ENCODE data around the gene CAMK4.

Gene CAMK4

DNA sequence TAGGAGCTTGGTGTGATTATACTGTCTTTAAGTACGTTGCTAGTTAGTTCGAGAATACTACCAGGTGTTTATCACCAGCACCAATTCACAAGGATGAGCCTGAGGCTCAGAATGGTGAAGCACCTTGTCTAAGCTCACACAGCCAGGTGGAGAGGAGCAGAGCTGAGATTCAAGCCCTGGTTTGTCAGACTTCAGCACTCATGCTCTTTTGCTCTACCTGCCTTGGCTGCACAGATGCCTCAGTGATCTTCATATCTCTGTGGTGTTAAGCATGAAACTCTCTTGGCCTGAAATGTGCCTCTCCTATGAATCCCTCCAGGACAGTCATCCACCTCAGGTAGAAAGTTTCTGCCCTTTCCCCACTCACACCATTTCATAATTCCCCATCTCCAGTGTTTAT, 12.2 kb downstream of the CAMK4 start:
- TF ChIP-seq, protein P1, sequence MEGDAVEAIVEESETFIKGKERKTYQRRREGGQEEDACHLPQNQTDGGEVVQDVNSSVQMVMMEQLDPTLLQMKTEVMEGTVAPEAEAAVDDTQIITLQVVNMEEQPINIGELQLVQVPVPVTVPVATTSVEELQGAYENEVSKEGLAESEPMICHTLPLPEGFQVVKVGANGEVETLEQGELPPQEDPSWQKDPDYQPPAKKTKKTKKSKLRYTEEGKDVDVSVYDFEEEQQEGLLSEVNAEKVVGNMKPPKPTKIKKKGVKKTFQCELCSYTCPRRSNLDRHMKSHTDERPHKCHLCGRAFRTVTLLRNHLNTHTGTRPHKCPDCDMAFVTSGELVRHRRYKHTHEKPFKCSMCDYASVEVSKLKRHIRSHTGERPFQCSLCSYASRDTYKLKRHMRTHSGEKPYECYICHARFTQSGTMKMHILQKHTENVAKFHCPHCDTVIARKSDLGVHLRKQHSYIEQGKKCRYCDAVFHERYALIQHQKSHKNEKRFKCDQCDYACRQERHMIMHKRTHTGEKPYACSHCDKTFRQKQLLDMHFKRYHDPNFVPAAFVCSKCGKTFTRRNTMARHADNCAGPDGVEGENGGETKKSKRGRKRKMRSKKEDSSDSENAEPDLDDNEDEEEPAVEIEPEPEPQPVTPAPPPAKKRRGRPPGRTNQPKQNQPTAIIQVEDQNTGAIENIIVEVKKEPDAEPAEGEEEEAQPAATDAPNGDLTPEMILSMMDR (IDR thresholded peaks at IDR 0.05; ENCODE audit: low read depth, low read length), result no peak
- Histone ChIP-seq H3K4me1 (peaks cover 19% of the 10 kb centered on the region), H3K36me3 (peaks cover 29% of the 10 kb centered on the region), H3K9me3 (no peaks in the 10 kb centered on the region), H3K4me3 (ENCODE audit: low read depth, low read length) (no peak overlapping the region), H3K27me3 (no peaks in the 10 kb centered on the region)
- no peak for DNase-seq

DNA sequence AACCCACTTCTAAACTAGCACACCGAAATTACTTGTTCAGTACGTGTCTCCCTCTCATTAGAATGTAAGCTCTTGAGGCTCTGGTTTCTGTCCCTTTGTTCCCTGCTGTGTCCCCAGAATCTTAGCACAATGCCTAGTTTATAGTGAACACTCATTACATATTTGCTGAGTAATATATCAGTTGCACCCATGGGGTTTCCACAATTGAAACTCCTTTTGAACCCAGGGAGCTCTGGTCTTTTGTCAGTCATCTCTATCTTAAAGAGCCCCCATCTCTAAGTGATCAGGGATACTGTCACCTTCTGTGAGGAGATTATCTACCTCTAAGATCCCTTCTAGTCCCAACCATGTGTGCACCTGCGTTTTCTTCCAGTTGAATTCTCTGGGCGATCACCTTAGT, 12.8 kb downstream of the CAMK4 start:
- DNase-seq, result no peak
- H3K4me1 ChIP-seq, result peaks cover 19% of the 10 kb centered on the region
- peaks cover 33% of the 10 kb centered on the region for H3K36me3 ChIP-seq
- TF ChIP-seq, protein P1 (IDR thresholded peaks at IDR 0.05; ENCODE audit: low read depth, low read length), result no peak
- no peak overlapping the region for H3K4me3 ChIP-seq (ENCODE audit: low read depth, low read length)
- no peaks in the 10 kb centered on the region for H3K27me3 ChIP-seq
- H3K9me3 ChIP-seq, result no peaks in the 10 kb centered on the region

DNA sequence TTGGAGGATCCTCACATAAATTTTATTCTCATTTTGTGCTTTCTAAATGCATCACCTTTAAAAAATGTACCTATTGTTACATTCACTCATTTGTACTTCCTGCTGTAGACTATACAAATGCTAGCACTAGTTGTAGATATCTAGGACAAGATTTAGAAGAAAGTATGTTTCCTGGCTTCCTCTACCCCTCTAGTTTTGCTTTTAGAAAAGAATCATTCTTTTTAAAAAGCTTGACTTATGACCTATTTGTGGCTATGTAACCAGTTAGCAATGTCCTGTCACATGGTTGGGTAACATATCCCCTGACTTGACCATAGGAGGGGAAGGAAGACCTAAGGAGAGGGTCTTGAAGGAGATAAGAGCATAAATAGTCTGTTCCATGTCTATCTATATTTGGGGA, 13.3 kb downstream of the CAMK4 start:
- TF ChIP-seq, protein P1 (IDR thresholded peaks at IDR 0.05; ENCODE audit: low read depth, low read length), result no peak
- no peak for DNase-seq
- H3K9me3 ChIP-seq, result no peaks in the 10 kb centered on the region
- H3K4me3 ChIP-seq (ENCODE audit: low read depth, low read length), result no peak overlapping the region
- no peaks in the 10 kb centered on the region for H3K27me3 ChIP-seq
- peaks cover 38% of the 10 kb centered on the region for H3K36me3 ChIP-seq
- peaks cover 21% of the 10 kb centered on the region for H3K4me1 ChIP-seq

DNA sequence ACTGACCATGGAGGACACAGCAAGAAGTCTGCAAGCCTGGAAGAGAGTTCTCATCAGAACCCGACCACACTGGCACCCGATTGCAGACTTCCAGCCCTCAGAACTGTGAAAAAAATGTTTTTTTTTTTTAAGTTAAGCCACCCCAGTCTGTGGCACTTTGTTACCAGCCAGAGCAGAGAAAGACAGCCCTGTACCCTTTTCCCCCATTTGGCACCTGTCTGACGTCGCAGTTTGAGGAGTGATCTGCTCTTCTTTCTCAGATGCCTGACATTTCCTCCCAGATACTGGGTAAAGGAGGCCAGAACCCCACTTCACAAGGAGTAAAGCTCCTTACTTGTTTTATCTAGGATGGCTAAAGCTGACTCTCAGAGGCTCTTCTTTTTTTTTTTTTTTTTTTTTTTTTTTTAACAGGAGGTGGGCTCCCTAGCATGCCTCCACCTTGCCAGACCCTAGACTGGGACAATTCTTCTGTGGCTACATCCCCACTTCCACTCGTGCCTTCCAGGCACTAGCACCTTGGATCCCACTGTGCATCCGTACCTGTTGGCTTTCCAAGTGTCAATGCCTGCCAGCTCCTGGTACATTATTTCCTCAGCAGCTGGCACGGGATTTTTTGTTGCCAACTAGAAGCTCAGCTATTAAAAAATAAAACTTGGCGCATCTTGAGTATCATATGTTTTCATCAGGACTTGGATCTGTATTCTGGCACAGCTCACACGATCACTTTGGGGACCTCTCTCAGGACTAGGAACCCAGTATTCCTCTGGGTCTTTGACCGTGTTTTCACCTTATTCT, 14.4 kb downstream of the CAMK4 start:
- TF ChIP-seq, protein P1 (IDR thresholded peaks at IDR 0.05; ENCODE audit: low read depth, low read length), result no peak
- H3K4me1 ChIP-seq, result peaks cover 21% of the 10 kb centered on the region
- no peak for DNase-seq

GRCh38 chr5:111241696-111242095, 17.5 kb downstream of the CAMK4 start:
- Histone ChIP-seq H3K36me3 (peaks cover 20% of the 10 kb centered on the region), H3K4me1 (peaks cover 16% of the 10 kb centered on the region), H3K4me3 (ENCODE audit: low read depth, low read length) (no peak overlapping the region), H3K27me3 (no peaks in the 10 kb centered on the region), H3K9me3 (no peaks in the 10 kb centered on the region)
- DNase-seq, result no peak
- TF ChIP-seq, protein P1 (IDR thresholded peaks at IDR 0.05; ENCODE audit: low read depth, low read length), result no peak

More for the DNA sequence above, 14.4 kb downstream of the CAMK4 start:
- no peaks in the 10 kb centered on the region for H3K27me3 ChIP-seq
- H3K36me3 ChIP-seq, result peaks cover 32% of the 10 kb centered on the region
- H3K4me3 ChIP-seq (ENCODE audit: low read depth, low read length), result no peak overlapping the region
- no peaks in the 10 kb centered on the region for H3K9me3 ChIP-seq

DNA sequence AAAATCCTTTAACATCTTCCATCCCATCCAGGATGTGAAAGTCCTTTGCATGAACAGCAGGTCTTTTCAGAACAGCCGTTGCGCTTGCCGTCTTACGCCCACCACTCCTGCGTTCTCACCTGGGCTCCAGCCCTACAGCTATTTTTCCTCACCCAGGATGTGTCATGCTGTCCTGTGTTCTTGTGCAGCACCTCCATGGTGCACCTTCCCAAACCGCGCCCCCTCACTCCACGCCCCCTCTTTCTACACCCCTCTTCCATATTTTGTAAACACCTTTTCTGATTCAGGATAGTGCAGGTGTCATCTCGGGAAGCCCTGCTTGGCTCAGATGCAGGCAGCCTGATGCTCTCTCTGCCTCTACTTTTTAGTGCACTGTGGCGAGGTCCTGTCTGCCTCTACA, 18.4 kb downstream of the CAMK4 start:
- Histone ChIP-seq H3K27me3 (no peaks in the 10 kb centered on the region), H3K4me1 (peaks cover 19% of the 10 kb centered on the region), H3K4me3 (ENCODE audit: low read depth, low read length) (no peak overlapping the region), H3K36me3 (peaks cover 18% of the 10 kb centered on the region), H3K9me3 (no peaks in the 10 kb centered on the region)
- no peak for DNase-seq
- TF ChIP-seq, protein P1 (IDR thresholded peaks at IDR 0.05; ENCODE audit: low read depth, low read length), result no peak

Data from BE2C (cell line).